ENCODE results near the gene HOXB13. TPM values are rescaled to one million over a fixed set of nuclear protein-coding genes. Genes with fewer than 3 reads are reported as not detected.

HOXB13 gene
- total and polyA plus RNA-seq, 9 donors, result 0.38 TPM; not detected in 8

- H3K4me3 ChIP-seq, result no peak overlapping the region
- TF ChIP-seq POLR2A (IDR thresholded peaks at IDR 0.05), result no peak
- TF ChIP-seq EP300 (IDR thresholded peaks at IDR 0.05), result no peak
- no peak for TF ChIP-seq CTCF (IDR thresholded peaks at IDR 0.05)
- H3K27me3 ChIP-seq, result no peaks in the 10 kb centered on the region
- intact Hi-C loops (cut with DNase I), result no loop called here
- WGBS, 3 donors, result 1 to 2% (median 1%) methylated on average over 11 of the region's 11 CpGs
- no peak overlapping the region for H3K27ac ChIP-seq
- H3K36me3 ChIP-seq, result no peaks in the 10 kb centered on the region
- no peaks in the 10 kb centered on the region for H3K9me3 ChIP-seq
- H3K4me1 ChIP-seq (ENCODE audit: insufficient read depth), result no peaks in the 10 kb centered on the region
- DNase-seq, result no peak
These were observed 9.9 kb upstream of the HOXB13 start for GRCh38 chr17:48738424-48738802.

- TF ChIP-seq CTCF (IDR thresholded peaks at IDR 0.05), result no peak
- no peak for TF ChIP-seq POLR2A (IDR thresholded peaks at IDR 0.05)
- no peak for TF ChIP-seq EP300 (IDR thresholded peaks at IDR 0.05)
- 50 to 58% (median 55%) methylated on average over 4 of the region's 4 CpGs for WGBS, 3 donors
- Histone ChIP-seq H3K36me3 (no peaks in the 10 kb centered on the region), H3K9me3 (no peaks in the 10 kb centered on the region), H3K4me3 (no peak overlapping the region), H3K4me1 (ENCODE audit: insufficient read depth) (no peaks in the 10 kb centered on the region), H3K27ac (no peak overlapping the region), H3K27me3 (no peaks in the 10 kb centered on the region)
- intact Hi-C loops (cut with DNase I), result no loop called here
- no peak for DNase-seq
These were observed 8.9 kb upstream of the HOXB13 start for GRCh38 chr17:48737330-48738043.

GRCh38 chr17:48735062-48735351 lies 6.5 kb upstream of the HOXB13 start:
- Histone ChIP-seq H3K27me3 (no peaks in the 10 kb centered on the region), H3K36me3 (no peaks in the 10 kb centered on the region), H3K27ac (no peak overlapping the region), H3K4me1 (ENCODE audit: insufficient read depth) (no peaks in the 10 kb centered on the region), H3K4me3 (no peak overlapping the region), H3K9me3 (no peaks in the 10 kb centered on the region)
- 3 to 5% (median 3%) methylated on average over 7 of the region's 7 CpGs for WGBS, 3 donors
- intact Hi-C loops (cut with DNase I), result no loop called here
- TF ChIP-seq CTCF (IDR thresholded peaks at IDR 0.05) (no peak), POLR2A (IDR thresholded peaks at IDR 0.05) (no peak), EP300 (IDR thresholded peaks at IDR 0.05) (no peak)
- no peak for DNase-seq

- TF ChIP-seq EP300 (IDR thresholded peaks at IDR 0.05) (no peak), POLR2A (IDR thresholded peaks at IDR 0.05) (no peak), CTCF (IDR thresholded peaks at IDR 0.05) (no peak)
- intact Hi-C loops (cut with DNase I), result no loop called here
- Histone ChIP-seq H3K9me3 (no peaks in the 10 kb centered on the region), H3K27ac (no peak overlapping the region), H3K4me1 (ENCODE audit: insufficient read depth) (no peaks in the 10 kb centered on the region), H3K36me3 (no peaks in the 10 kb centered on the region), H3K27me3 (no peaks in the 10 kb centered on the region), H3K4me3 (no peak overlapping the region)
- WGBS, 3 donors, result 4 to 6% (median 5%) methylated on average over 14 of the region's 14 CpGs
- no peak for DNase-seq
These were observed 5.9 kb upstream of the HOXB13 start for GRCh38 chr17:48734333-48735061.
